SH-SY5Y (cell line): ENCODE data around the gene COX5B.

Source experiments
- GATA2 ChIP-seq: IDR thresholded peaks from 2 replicates; pipeline ENCODE4 v1.6.1; 2011; ENCODE audit warnings: mild to moderate bottlenecking, low read depth, low read length
- GATA3 ChIP-seq: IDR thresholded peaks from 2 replicates; pipeline ENCODE4 v1.6.1; 2011; ENCODE audit warnings: low read depth, mild to moderate bottlenecking, low read length, moderate library complexity

DNA sequence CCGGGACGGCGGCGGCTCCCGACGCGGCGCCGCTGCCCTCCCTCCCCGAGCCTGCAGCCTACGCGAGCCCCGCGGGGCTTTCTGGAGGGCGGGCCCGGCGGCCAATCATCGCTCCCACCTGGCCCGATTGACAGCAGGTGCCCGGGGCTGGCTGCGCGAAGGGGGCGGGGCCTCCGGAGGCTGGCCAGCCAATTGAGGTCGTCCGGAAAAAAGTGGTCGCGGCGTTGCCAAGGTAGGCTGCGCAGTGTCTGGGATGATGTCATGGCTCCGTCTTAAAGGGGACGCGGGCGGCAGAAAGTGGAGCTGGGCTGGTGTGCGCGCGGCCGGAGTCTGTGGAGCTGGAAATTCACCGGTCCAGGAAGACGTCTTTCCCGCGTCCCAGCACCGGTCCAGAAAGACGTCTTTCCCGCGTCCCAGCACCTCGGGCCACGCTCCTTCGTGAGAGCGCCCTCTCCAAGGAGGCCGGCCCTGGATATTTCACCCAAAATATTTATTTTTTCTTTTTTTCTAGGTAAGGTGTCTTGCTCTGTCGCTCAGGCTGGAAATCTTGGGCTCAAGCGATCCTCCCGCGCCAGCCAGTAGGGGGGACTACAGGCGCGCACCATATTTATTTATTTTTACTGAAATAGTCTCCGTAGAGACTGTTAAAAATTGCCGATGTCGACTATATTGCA, 18.2 kb downstream of the COX5B start, which contains the start of gene ACTR1B:
- TF ChIP-seq GATA3 (no peak), GATA2 (no peak)
